ENCODE results near the gene RAB11FIP3. TPM values are rescaled to one million over a fixed set of nuclear protein-coding genes. Genes with fewer than 3 reads are reported as not detected.
A peak's percentile ranks its signal among the peaks of the same experiment; 100 is the strongest.

Gene RAB11FIP3
- total and polyA plus RNA-seq, 9 of the 15 experiments (the other 6 are each of a cell fraction or from before 2014, with no cell fraction given) = 0.46 to 13.1 (median 4.3) TPM

DNA sequence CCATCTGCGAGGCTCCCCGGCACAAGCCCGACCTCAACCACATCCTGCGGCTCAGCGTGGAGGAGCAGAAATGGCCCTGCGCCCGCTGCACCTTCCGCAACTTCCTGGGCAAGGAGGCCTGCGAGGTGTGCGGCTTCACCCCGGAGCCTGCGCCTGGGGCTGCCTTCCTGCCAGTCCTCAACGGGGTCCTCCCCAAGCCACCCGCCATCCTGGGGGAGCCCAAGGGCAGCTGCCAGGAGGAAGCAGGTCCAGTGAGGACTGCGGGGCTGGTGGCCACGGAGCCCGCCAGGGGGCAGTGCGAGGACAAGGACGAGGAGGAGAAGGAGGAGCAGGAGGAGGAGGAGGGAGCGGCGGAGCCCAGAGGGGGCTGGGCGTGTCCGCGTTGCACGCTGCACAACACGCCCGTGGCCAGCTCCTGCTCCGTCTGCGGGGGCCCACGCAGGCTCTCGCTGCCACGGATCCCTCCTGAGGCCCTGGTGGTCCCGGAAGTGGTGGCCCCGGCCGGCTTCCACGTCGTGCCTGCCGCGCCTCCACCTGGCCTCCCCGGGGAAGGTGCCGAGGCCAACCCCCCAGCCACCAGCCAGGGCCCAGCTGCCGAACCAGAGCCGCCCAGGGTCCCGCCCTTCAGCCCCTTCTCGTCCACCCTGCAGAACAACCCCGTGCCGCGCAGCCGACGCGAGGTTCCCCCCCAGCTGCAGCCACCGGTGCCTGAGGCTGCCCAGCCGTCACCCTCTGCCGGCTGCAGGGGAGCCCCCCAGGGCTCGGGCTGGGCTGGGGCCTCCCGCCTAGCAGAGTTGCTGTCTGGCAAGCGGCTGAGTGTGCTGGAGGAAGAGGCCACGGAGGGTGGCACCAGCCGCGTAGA, 121.7 kb downstream of the RAB11FIP3 start (continued):
- TF ChIP-seq, protein P1, sequence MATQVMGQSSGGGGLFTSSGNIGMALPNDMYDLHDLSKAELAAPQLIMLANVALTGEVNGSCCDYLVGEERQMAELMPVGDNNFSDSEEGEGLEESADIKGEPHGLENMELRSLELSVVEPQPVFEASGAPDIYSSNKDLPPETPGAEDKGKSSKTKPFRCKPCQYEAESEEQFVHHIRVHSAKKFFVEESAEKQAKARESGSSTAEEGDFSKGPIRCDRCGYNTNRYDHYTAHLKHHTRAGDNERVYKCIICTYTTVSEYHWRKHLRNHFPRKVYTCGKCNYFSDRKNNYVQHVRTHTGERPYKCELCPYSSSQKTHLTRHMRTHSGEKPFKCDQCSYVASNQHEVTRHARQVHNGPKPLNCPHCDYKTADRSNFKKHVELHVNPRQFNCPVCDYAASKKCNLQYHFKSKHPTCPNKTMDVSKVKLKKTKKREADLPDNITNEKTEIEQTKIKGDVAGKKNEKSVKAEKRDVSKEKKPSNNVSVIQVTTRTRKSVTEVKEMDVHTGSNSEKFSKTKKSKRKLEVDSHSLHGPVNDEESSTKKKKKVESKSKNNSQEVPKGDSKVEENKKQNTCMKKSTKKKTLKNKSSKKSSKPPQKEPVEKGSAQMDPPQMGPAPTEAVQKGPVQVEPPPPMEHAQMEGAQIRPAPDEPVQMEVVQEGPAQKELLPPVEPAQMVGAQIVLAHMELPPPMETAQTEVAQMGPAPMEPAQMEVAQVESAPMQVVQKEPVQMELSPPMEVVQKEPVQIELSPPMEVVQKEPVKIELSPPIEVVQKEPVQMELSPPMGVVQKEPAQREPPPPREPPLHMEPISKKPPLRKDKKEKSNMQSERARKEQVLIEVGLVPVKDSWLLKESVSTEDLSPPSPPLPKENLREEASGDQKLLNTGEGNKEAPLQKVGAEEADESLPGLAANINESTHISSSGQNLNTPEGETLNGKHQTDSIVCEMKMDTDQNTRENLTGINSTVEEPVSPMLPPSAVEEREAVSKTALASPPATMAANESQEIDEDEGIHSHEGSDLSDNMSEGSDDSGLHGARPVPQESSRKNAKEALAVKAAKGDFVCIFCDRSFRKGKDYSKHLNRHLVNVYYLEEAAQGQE (IDR thresholded peaks at IDR 0.05; ENCODE audit: borderline replicate concordance) = peak; percentile 52; the same call in 1 of the 2 replicates
- TF ChIP-seq, protein P1 (CRISPR knock-in tag; IDR thresholded peaks at IDR 0.05; ENCODE audit: low read depth) = no peak
- TF ChIP-seq RBM34 (IDR thresholded peaks at IDR 0.05; ENCODE audit: borderline replicate concordance, insufficient read depth, low read length) = no peak
- peak; percentile 39 to 58; a peak in 3 of 4 replicates for TF ChIP-seq RAD21 (CRISPR knock-in tag; conservative IDR thresholded peaks at IDR 0.05 in 1 of 2, IDR thresholded peaks at IDR 0.05 in 1 of 2)
- TF ChIP-seq ZNF717 (CRISPR knock-in tag; IDR thresholded peaks at IDR 0.05) = no peak
- TF ChIP-seq PCBP1 (IDR thresholded peaks at IDR 0.05; ENCODE audit: low read depth, low read length, poor library complexity, severe bottlenecking) = peak; percentile 29
- no peak for TF ChIP-seq TCF7L2 (IDR thresholded peaks at IDR 0.05; ENCODE audit: low read depth, low read length)
- TF ChIP-seq, protein P2, sequence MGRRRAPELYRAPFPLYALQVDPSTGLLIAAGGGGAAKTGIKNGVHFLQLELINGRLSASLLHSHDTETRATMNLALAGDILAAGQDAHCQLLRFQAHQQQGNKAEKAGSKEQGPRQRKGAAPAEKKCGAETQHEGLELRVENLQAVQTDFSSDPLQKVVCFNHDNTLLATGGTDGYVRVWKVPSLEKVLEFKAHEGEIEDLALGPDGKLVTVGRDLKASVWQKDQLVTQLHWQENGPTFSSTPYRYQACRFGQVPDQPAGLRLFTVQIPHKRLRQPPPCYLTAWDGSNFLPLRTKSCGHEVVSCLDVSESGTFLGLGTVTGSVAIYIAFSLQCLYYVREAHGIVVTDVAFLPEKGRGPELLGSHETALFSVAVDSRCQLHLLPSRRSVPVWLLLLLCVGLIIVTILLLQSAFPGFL (CRISPR knock-in tag; IDR thresholded peaks at IDR 0.05) = no peak
- TF ChIP-seq FIP1L1 (IDR thresholded peaks at IDR 0.05; ENCODE audit: low read depth, low read length, poor library complexity, severe bottlenecking) = peak; percentile 42
- TF ChIP-seq ZNF146 (CRISPR knock-in tag; IDR thresholded peaks at IDR 0.05; ENCODE audit: unreplicated experiment) = no peak
- no peak; the same call in 1 of the 2 replicates for TF ChIP-seq STAG1 (CRISPR knock-in tag; IDR thresholded peaks at IDR 0.05; ENCODE audit: borderline replicate concordance)
- TF ChIP-seq, protein P3, sequence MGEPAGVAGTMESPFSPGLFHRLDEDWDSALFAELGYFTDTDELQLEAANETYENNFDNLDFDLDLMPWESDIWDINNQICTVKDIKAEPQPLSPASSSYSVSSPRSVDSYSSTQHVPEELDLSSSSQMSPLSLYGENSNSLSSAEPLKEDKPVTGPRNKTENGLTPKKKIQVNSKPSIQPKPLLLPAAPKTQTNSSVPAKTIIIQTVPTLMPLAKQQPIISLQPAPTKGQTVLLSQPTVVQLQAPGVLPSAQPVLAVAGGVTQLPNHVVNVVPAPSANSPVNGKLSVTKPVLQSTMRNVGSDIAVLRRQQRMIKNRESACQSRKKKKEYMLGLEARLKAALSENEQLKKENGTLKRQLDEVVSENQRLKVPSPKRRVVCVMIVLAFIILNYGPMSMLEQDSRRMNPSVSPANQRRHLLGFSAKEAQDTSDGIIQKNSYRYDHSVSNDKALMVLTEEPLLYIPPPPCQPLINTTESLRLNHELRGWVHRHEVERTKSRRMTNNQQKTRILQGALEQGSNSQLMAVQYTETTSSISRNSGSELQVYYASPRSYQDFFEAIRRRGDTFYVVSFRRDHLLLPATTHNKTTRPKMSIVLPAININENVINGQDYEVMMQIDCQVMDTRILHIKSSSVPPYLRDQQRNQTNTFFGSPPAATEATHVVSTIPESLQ (CRISPR knock-in tag; IDR thresholded peaks at IDR 0.05) = no peak
- TF ChIP-seq ZNF436 (CRISPR knock-in tag; IDR thresholded peaks at IDR 0.05) = no peak
- peak; percentile 40 for TF ChIP-seq SMC3 (conservative IDR thresholded peaks at IDR 0.05; ENCODE audit: insufficient read depth, low read depth, low read length)
- TF ChIP-seq CHD1 (IDR thresholded peaks at IDR 0.05; ENCODE audit: low read length) = no peak
- TF ChIP-seq NFRKB (IDR thresholded peaks at IDR 0.05; ENCODE audit: low read depth) = no peak

Data from K562 (cell line).